HepG2 (cell line): ENCODE results near the gene MBD5. TPM values are rescaled to one million over a fixed set of nuclear protein-coding genes. Genes with fewer than 3 reads are reported as not detected.

ENCODE experiments used
- ATAC-seq: fragments of 200-7000 bp; cut with Tn5 transposase; 3 replicates; pipeline ENCODE4 v1.9.1; 2020; ENCODE audit warnings: mild to moderate bottlenecking, moderate library complexity
- BruUV-seq: library from RNA; stranded (reverse); fragments of 400-500 nt; replicated peaks from 2 replicates; lab custom pipeline; 2021; lab: Mats Ljungman, UMichigan
- CTCF ChIA-PET: fragments of 300-600 bp; formaldehyde crosslinking; extraction: SDS; loops from one replicate; lab custom pipeline; 2021; ENCODE audit warnings: low total read pairs, inconsistent platforms, low intra/inter-chr PET ratio; lab: Yijun Ruan, JAX
- POLR2A ChIA-PET: fragments of 350-600 bp; sonication (Branson Sonifier 250); formaldehyde crosslinking; loops from one replicate; lab custom pipeline; 2020; ENCODE audit warnings: antibody characterized with exemption, inconsistent platforms; lab: Yijun Ruan, JAX
- DNase-seq: peaks from one replicate; pipeline ENCODE4 v3.0.0-alpha.2; 2015; ENCODE audit warnings: low spot score
- FAIRE-seq: peaks from 3 replicates; lab custom pipeline; 2011; peaks lifted over from hg19 to GRCh38; lab: Jason Lieb, UNC
- H2AFZ ChIP-seq: one replicate; pipeline ENCODE4 v1.6.1; 2011; ENCODE audit warnings: low read length, inconsistent platforms
- H3K27ac ChIP-seq: fragments of 300-600 bp; 3 replicates; pipeline ENCODE4 v1.8.0; 2011; ENCODE audit warnings: mixed run types, mild to moderate bottlenecking, mixed read lengths, low read length, inconsistent platforms; ENCODE audit not compliant: insufficient read depth; ENCODE audit errors: extremely low read length
- H3K27me3 ChIP-seq, 2 experiments: fragments of 200-600 bp in 1 of 2; 2 replicates in 1 of 2; 3 replicates in 1 of 2; pipeline versions ENCODE4 v1.6.0 to v1.8.0; 2011; ENCODE audit warnings: low read length in 2 of 2, mild to moderate bottlenecking in 2 of 2, moderate library complexity in 2 of 2, inconsistent platforms in 1 of 2; ENCODE audit not compliant: insufficient read depth in 2 of 2, control insufficient read depth in 1 of 2
- H3K36me3 ChIP-seq, 2 experiments: fragments of 200-600 bp in 1 of 2; replicated peaks in 1 of 2; 2 replicates in 1 of 2; 3 replicates in 1 of 2; pipeline versions ENCODE4 v1.5.1 to v1.8.0; 2011; ENCODE audit warnings: low read length in 2 of 2, inconsistent platforms in 1 of 2; ENCODE audit not compliant: insufficient read depth in 2 of 2, control insufficient read depth in 1 of 2
- H3K4me1 ChIP-seq: 2 replicates; pipeline ENCODE4 v1.5.1; 2012; ENCODE audit warnings: low read length, inconsistent platforms; ENCODE audit not compliant: insufficient read depth
- H3K4me2 ChIP-seq: 2 replicates; pipeline ENCODE4 v1.6.0; 2011; ENCODE audit warnings: low read depth, low read length, inconsistent platforms
- H3K4me3 ChIP-seq, 3 experiments: fragments of 200-600 bp in 1 of 3; sonication (generic), shearing (Covaris generic) in 1 of 3; replicated peaks in 1 of 3; 2 replicates each; pipeline ENCODE4 v1.5.1; 2011 to 2016; ENCODE audit warnings: low read length in 3 of 3, inconsistent platforms in 2 of 3, low read depth in 2 of 3, mild to moderate bottlenecking in 2 of 3, control low read depth in 1 of 3, mixed read lengths in 1 of 3; ENCODE audit not compliant: insufficient read depth in 1 of 3
- H3K79me2 ChIP-seq: one replicate; pipeline ENCODE4 v1.6.1; 2011; ENCODE audit warnings: low read length, inconsistent platforms; ENCODE audit not compliant: insufficient read depth
- H3K9ac ChIP-seq: 2 replicates; pipeline ENCODE4 v1.6.0; 2011; ENCODE audit warnings: mild to moderate bottlenecking, low read depth, low read length, inconsistent platforms; ENCODE audit not compliant: insufficient read depth
- H3K9me3 ChIP-seq: 2 replicates; pipeline ENCODE4 v1.5.1; 2012; ENCODE audit warnings: mild to moderate bottlenecking, low read length
- H4K20me1 ChIP-seq: 2 replicates; pipeline ENCODE4 v1.6.0; 2011; ENCODE audit warnings: inconsistent platforms, mild to moderate bottlenecking, low read length, moderate library complexity; ENCODE audit not compliant: insufficient read depth
- KDM6A ChIP-seq: IDR thresholded peaks from 2 replicates; pipeline ENCODE4 v1.6.1; 2016; ENCODE audit warnings: low read depth
- SAP130 ChIP-seq: IDR thresholded peaks from 2 replicates; pipeline ENCODE4 v1.6.1; 2016; ENCODE audit warnings: low read depth
- SNAPC2 ChIP-seq: sonication (generic); formaldehyde crosslinking; IDR thresholded peaks from 2 replicates; pipeline ENCODE4 v1.8.1; 2022; ENCODE audit warnings: mild to moderate bottlenecking, missing genetic modification reagents
- ZMYM4 ChIP-seq: sonication (generic); formaldehyde crosslinking; IDR thresholded peaks from 2 replicates; pipeline ENCODE4 v1.8.1; 2023; ENCODE audit warnings: mild to moderate bottlenecking, missing genetic modification reagents
- ZNF615 ChIP-seq: sonication (generic); formaldehyde crosslinking; IDR thresholded peaks from 2 replicates; pipeline ENCODE4 v1.5.0; 2020; ENCODE audit warnings: mild to moderate bottlenecking, missing genetic modification reagents, borderline replicate concordance
- ZNF75D ChIP-seq: sonication (generic); formaldehyde crosslinking; IDR thresholded peaks from 2 replicates; pipeline ENCODE4 v1.8.1; 2023; ENCODE audit warnings: missing genetic modification reagents, mild to moderate bottlenecking, borderline replicate concordance
- WGBS: methylation state at CpG from one replicate; pipeline ENCODE4 v1.1.6; 2017; ENCODE audit warnings: low lambda C conversion rate; 5-methylcytosine and 5-hydroxymethylcytosine counted together
- in situ Hi-C: cut with HindIII; loops from 2 replicates; pipeline ENCODE4 v1.10.0; 2017; ENCODE audit warnings: low pct_unique_long_range_greater_than_20kb; ENCODE audit not compliant: extremely low pct_ligation_motif_present
- intact Hi-C: fragments of 100-400 bp; cut with micrococcal nuclease; formaldehyde crosslinking; loops from one replicate; pipeline ENCODE4 v1.10.0; 2022; ENCODE audit not compliant: unreplicated experiment
- polyA plus RNA-seq, 8 experiments: library from polyadenylated mRNA; depleted of rRNA in 3 of 8; stranded (reverse) in 7 of 8; unstranded in 1 of 8; fragments of >200 nt; fragmentation: Illumina TruSeq in 4 of 8; extraction: Trizol in 4 of 8; gene quantifications; 2 replicates each; pipeline versions ENCODE4 v1.2.1 to v1.2.3, GENCODE V29; 2011 to 2016; ENCODE audit warnings: low read depth in 4 of 8, missing spikeins in 1 of 8, mixed read lengths in 1 of 8; ENCODE audit not compliant: insufficient read depth in 1 of 8
- total RNA-seq, 5 experiments: library from RNA; depleted of rRNA; stranded (reverse); fragments of >200 nt; fragmentation: Illumina TruSeq; extraction: Trizol; gene quantifications; 2 replicates each; pipeline ENCODE4 v1.2.3, GENCODE V29; 2016; ENCODE audit warnings: low read depth in 1 of 5
- TF ChIP-seq, protein P1 (sequence below): IDR thresholded peaks from 2 replicates; pipeline ENCODE4 v1.6.1; 2016; ENCODE audit warnings: low read depth, borderline replicate concordance
- TF ChIP-seq, protein P2 (sequence below): sonication (generic); formaldehyde crosslinking; IDR thresholded peaks from 2 replicates; pipeline ENCODE4 v1.5.0; 2020; ENCODE audit warnings: mild to moderate bottlenecking, low read depth, missing genetic modification reagents, borderline replicate concordance
- TF ChIP-seq, protein P3 (sequence below): sonication (generic); formaldehyde crosslinking; IDR thresholded peaks from 2 replicates; pipeline ENCODE4 v1.4.0; 2020; ENCODE audit warnings: mild to moderate bottlenecking, missing genetic modification reagents, borderline replicate concordance

Gene MBD5
- total and polyA plus RNA-seq, 2 of the 13 experiments (the other 11 are each of a cell fraction or from before 2014, with no cell fraction given), result 13.5 to 26.4 TPM

DNA sequence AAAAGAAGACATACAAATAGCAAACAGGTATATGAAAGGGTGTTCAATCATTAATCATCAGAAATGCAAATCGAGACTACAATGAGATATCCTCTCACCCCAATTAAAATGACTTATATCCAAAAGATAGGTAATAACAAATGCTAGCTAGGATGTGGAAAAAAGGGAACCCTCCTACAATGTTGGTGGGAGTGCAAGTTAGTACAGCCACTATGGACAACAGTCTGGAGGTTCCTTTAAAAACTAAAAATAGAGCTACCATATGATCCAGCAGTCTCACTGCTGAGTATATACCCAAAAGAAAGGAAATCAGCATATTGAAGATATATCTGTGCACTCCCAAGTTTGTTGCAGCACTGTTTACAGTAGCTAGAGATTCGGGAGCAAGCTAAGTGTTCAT, 271.5 kb downstream of the MBD5 start:
- Histone ChIP-seq H3K79me2 (no peaks in the 10 kb centered on the region), H4K20me1 (no peaks in the 10 kb centered on the region), H3K27ac (no peak overlapping the region), H3K9me3 (no peaks in the 10 kb centered on the region), H3K4me1 (no peaks in the 10 kb centered on the region)
- CTCF ChIA-PET, result no interaction called here
- in situ Hi-C loops, result no loop called here
- BruUV-seq, result no TSS peak
- TF ChIP-seq SAP130 (CRISPR knock-in tag), result no peak
- TF ChIP-seq ZMYM4 (CRISPR knock-in tag), result no peak
- TF ChIP-seq KDM6A (CRISPR knock-in tag), result no peak
- TF ChIP-seq ZNF615 (CRISPR knock-in tag), result no peak
- TF ChIP-seq, all 625 proteins: peak for 0
- FAIRE-seq, result no peak
- no peak overlapping the region for H3K4me2 ChIP-seq
- no peak overlapping the region for H3K9ac ChIP-seq
- H3K4me3 ChIP-seq, result no peak overlapping the region
- ATAC-seq, result no peak
- POLR2A ChIA-PET, result no interaction called here
- 78% methylated on average over 2 of the region's 2 CpGs for WGBS
- H2AFZ ChIP-seq, result no peak overlapping the region
- no peaks in the 10 kb centered on the region for H3K27me3 ChIP-seq
- no peaks in the 10 kb centered on the region for H3K36me3 ChIP-seq
- intact Hi-C loops, result loop anchor here (5.0 kb wide), 1 partner anchor 835 kb away; no protein-coding TSS in a partner anchor
- DNase-seq, result no peak

DNA sequence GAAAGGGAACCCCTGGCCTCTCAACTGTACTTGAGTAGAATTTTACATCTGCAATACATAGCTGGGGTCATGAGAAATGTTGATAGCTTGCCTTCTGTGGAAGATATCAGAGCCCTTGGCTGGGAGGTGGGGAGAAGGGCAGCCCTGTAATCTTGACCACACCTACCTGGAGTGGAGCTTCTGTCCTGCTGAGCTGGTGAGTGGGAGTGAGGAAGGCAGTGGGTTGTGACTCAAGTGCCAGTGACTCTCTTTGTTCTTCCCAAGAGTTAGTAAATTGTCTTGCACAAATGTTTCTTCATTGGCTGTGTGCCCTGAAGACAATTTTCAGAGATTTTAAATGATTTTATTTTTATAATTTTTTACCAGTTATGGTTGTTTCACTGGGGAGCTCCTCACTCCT, 277.3 kb downstream of the MBD5 start:
- no peaks in the 10 kb centered on the region for H3K27me3 ChIP-seq
- H3K9me3 ChIP-seq, result no peaks in the 10 kb centered on the region
- in situ Hi-C loops, result no loop called here
- ATAC-seq, result no peak
- ChIA-PET POLR2A (no interaction called here), CTCF (no interaction called here)
- no peak overlapping the region for H3K27ac ChIP-seq
- H3K36me3 ChIP-seq, result no peaks in the 10 kb centered on the region
- DNase-seq, result no peak
- H4K20me1 ChIP-seq, result no peaks in the 10 kb centered on the region
- H3K79me2 ChIP-seq, result no peaks in the 10 kb centered on the region
- FAIRE-seq, result no peak
- TF ChIP-seq SNAPC2 (CRISPR knock-in tag), result no peak
- TF ChIP-seq ZNF75D (CRISPR knock-in tag), result no peak
- TF ChIP-seq, protein P1, sequence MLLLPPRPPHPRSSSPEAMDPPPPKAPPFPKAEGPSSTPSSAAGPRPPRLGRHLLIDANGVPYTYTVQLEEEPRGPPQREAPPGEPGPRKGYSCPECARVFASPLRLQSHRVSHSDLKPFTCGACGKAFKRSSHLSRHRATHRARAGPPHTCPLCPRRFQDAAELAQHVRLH (CRISPR knock-in tag), result no peak
- TF ChIP-seq, protein P2, sequence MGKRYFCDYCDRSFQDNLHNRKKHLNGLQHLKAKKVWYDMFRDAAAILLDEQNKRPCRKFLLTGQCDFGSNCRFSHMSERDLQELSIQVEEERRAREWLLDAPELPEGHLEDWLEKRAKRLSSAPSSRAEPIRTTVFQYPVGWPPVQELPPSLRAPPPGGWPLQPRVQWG (CRISPR knock-in tag), result no peak
- TF ChIP-seq, protein P3, sequence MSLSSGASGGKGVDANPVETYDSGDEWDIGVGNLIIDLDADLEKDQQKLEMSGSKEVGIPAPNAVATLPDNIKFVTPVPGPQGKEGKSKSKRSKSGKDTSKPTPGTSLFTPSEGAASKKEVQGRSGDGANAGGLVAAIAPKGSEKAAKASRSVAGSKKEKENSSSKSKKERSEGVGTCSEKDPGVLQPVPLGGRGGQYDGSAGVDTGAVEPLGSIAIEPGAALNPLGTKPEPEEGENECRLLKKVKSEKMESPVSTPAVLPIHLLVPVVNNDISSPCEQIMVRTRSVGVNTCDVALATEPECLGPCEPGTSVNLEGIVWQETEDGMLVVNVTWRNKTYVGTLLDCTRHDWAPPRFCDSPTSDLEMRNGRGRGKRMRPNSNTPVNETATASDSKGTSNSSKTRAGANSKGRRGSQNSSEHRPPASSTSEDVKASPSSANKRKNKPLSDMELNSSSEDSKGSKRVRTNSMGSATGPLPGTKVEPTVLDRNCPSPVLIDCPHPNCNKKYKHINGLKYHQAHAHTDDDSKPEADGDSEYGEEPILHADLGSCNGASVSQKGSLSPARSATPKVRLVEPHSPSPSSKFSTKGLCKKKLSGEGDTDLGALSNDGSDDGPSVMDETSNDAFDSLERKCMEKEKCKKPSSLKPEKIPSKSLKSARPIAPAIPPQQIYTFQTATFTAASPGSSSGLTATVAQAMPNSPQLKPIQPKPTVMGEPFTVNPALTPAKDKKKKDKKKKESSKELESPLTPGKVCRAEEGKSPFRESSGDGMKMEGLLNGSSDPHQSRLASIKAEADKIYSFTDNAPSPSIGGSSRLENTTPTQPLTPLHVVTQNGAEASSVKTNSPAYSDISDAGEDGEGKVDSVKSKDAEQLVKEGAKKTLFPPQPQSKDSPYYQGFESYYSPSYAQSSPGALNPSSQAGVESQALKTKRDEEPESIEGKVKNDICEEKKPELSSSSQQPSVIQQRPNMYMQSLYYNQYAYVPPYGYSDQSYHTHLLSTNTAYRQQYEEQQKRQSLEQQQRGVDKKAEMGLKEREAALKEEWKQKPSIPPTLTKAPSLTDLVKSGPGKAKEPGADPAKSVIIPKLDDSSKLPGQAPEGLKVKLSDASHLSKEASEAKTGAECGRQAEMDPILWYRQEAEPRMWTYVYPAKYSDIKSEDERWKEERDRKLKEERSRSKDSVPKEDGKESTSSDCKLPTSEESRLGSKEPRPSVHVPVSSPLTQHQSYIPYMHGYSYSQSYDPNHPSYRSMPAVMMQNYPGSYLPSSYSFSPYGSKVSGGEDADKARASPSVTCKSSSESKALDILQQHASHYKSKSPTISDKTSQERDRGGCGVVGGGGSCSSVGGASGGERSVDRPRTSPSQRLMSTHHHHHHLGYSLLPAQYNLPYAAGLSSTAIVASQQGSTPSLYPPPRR, result no peak
- no peak overlapping the region for H3K4me3 ChIP-seq
- H2AFZ ChIP-seq, result no peak overlapping the region
- no peak overlapping the region for H3K4me2 ChIP-seq
- BruUV-seq, result no TSS peak
- intact Hi-C loops, result no loop called here
- no peak overlapping the region for H3K9ac ChIP-seq
- no peaks in the 10 kb centered on the region for H3K4me1 ChIP-seq
